Nucleus accumbens (tissue), 56 donors: ENCODE measurements around the gene RIPOR3.
"Not testable (repeated sequence)": the region's sequence is repeated elsewhere in the genome, so short reads cannot be mapped to it uniquely, and the experiment has no call there.

Experiments used
- DNase-seq, 56 donors: peaks; one replicate each; lab custom pipeline; 2025; lab: John Stamatoyannopoulos, UW

The RIPOR3 gene

GRCh38 chr20:50615407-50615806 is 75.9 kb downstream of the RIPOR3 start:
- DNase-seq: no peak

GRCh38 chr20:50613438-50614169 is 77.7 kb downstream of the RIPOR3 start:
- no peak for DNase-seq

- DNase-seq: no peak
Observed at GRCh38 chr20:50611128-50611810, 80.1 kb downstream of the RIPOR3 start.

GRCh38 chr20:50610212-50610718 is 81.1 kb downstream of the RIPOR3 start:
- DNase-seq: no peak

GRCh38 chr20:50609438-50609989 is 81.8 kb downstream of the RIPOR3 start:
- no peak for DNase-seq

GRCh38 chr20:50608750-50609104 is 82.6 kb downstream of the RIPOR3 start:
- DNase-seq: no peak

GRCh38 chr20:50607850-50608749 is 83.2 kb downstream of the RIPOR3 start:
- DNase-seq: no peak

- DNase-seq: no peak
Observed at GRCh38 chr20:50607436-50607835, 83.9 kb downstream of the RIPOR3 start.

GRCh38 chr20:50605136-50605535 is 86.2 kb downstream of the RIPOR3 start:
- no peak for DNase-seq

- no peak for DNase-seq
Observed at GRCh38 chr20:50604451-50604850, 86.9 kb downstream of the RIPOR3 start.

- no peak for DNase-seq
Observed at GRCh38 chr20:50602432-50603088, 88.8 kb downstream of the RIPOR3 start.

- DNase-seq: no peak
Observed at GRCh38 chr20:50601511-50602431, 89.6 kb downstream of the RIPOR3 start.

- no peak for DNase-seq
Observed at GRCh38 chr20:50600281-50600895, 91.0 kb downstream of the RIPOR3 start.

- not testable (repeated sequence) for DNase-seq
Observed at GRCh38 chr20:50598768-50599167, 92.6 kb downstream of the RIPOR3 start.

- DNase-seq: no peak
Observed at GRCh38 chr20:50598074-50598473, 93.3 kb downstream of the RIPOR3 start.

GRCh38 chr20:50597406-50597969 is 93.9 kb downstream of the RIPOR3 start:
- no peak for DNase-seq

- no peak for DNase-seq
Observed at GRCh38 chr20:50596694-50597021, 94.7 kb downstream of the RIPOR3 start.

- DNase-seq: no peak
Observed at GRCh38 chr20:50595988-50596693, 95.2 kb downstream of the RIPOR3 start.
